DMS114 treated with DMSO at 0.1 percent for 48 hours (cell line): ENCODE measurements around the gene EML4.
"Not testable (repeated sequence)": the region's sequence is repeated elsewhere in the genome, so short reads cannot be mapped to it uniquely, and the experiment has no call there.

Experiments
- DNase-seq: peaks from one replicate; lab custom pipeline; 2025; ENCODE audit not compliant: unreplicated experiment; lab: John Stamatoyannopoulos, UW

Gene EML4

DNA sequence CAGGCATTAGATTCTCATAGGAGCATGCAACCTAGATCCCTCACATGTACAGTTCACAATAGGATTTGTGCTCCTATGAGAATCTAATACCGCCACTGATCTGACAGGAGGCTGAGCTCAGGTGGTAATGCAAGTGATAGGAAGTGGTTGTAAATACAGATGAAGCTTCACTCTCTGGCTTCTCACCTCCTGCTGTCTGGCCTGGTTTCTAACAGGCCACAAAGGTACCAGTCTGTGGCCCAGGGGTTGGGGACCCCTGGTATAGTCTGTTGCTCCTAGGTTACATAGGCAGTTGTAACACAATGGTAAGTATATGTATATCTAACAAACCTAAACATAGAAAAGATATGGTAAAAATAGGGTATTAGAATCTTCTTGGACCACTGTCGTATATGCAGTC is 81.8 kb downstream of the EML4 start:
- DNase-seq, result no peak

GRCh38 chr2:42252464-42252863 is 83.3 kb downstream of the EML4 start:
- DNase-seq, result no peak

DNA sequence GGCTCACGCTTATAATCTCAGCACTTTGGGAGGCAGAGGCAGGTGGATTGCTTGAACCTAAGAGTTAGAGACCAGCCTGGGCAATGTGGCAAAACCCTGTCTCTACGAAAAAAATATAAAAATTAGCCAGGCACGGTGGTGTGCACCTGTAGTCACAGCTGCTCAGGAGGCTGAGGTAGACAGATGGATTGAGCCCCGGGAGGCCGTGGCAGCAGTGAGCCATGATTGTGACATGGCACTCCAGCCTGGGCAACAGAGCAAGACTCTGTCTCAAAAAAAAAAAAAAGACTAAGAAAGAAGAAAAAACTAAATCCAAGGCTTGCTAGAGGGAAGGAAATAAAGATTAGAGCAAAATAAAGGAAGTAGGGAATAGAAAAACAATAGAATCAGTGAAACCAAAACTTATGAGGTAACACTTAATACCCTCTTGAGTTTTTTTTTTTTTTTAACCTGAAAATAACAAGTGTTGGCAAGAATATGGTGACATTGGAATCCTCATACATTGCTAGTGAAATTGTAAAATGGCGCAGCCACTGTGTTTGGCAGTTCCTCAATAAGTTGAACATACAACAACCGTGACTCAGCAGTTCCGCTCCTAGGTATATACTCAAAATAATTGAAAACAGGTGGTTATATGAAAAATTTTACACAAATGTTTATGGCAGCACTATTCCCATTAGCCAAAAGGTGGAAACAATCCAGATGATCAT is 85.2 kb downstream of the EML4 start:
- DNase-seq, result no peak

- no peak for DNase-seq
Observed at GRCh38 chr2:42256505-42256904, 87.4 kb downstream of the EML4 start.

DNA sequence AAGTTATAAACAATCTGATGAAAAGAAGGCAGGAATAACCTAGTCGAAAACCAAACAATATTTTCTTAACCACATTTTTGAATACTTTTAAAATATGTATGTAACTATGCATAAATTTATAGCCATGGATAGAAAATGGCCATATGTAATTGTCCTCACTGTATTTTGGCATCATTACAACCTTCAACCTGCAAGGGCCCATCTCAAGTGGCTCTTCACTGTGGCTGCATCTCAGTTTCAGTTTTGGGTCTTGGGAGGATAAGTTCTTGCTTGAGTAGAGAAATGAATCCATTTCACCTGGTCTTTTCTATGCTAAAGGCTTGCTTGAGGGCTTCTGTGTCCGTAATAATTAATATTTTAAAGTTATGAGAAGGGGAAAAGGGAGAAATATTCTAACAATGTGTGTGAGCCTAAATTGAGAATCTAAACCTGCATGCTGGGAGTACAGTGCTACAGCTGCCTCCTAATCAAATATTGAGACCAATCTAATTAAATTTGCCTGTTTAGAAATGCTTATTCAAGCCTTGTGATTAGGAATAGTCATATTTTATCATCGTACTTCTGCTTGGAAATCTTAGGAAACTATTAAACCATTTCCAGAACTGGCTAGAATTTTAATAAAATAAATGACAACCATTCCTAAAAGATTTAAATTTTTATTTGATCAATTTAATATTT is 92.5 kb downstream of the EML4 start:
- no peak for DNase-seq

GRCh38 chr2:42266236-42266635 is 97.1 kb downstream of the EML4 start:
- DNase-seq, result no peak

GRCh38 chr2:42267530-42267929 is 98.4 kb downstream of the EML4 start:
- no peak for DNase-seq

DNA sequence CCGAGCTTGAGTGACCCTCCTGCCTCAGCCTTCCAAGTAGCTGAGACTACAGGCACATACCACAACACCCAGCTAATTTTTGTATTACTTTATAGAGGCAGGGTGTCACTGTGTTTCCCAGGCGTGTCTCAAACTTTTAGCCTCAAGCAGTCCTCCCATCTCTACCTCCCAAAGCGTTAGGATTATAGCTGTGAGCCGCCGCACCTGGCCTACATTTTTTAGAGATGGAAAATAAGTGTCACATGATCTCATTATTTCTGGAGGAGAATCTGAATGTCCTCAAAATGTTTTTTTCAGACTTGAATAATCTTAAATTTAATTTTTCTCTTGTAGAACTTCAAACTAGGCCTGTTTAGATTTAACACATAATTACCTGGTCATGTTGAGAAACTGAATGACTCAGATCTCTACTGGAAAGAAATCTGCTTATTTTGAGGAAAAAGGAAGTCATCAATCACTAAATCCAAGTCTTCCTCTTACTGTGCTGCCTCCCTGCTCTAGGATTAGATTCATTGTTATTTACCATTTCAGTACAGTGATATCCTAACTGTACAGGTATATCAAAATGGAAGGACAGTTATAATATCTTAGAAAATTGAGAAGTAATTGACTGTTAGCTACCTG is 99.5 kb downstream of the EML4 start:
- DNase-seq, result no peak

DNA sequence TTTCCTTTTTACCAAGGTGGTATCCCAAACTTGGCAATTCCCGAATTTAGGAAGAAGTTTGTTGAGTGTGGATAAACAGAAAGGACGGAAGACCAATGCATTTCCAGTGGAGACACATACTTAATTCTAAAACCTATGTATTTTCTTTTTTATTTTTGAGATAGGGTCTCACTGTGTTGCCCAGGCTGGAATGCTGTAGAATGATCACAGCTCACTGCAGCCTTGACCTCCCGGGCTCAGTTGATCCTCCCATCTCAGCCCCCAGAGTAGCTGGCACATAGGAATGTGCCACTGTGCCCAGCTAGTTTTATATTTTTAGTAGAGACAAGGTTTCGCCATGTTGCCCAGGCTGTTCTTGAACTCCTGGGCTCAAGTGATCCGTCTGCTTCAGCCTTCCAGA is 101.6 kb downstream of the EML4 start:
- no peak for DNase-seq

DNA sequence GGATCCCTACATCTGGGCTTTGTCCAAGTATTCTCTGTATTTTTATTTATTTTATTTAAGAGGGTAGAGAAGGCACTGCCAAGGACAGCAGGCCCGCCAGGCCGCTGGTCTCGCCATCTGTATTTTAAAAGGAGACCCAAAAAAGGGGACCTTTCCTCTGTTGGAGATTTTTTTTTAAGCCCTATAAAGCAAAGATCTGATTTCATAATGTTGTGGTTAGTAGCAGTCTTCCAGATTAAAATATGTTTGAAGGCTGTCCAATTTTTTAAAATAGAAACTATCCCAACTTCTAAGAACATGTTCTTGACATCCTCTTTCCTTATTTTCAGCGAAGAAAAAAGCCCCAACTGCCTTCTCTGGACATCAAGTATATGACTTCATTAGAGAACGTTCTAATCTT is 102.1 kb downstream of the EML4 start:
- DNase-seq, result not testable (repeated sequence)

GRCh38 chr2:42274863-42275262 is 105.7 kb downstream of the EML4 start:
- no peak for DNase-seq

GRCh38 chr2:42281416-42282081 is 112.4 kb downstream of the EML4 start:
- DNase-seq, result no peak

GRCh38 chr2:42284019-42284418 is 114.9 kb downstream of the EML4 start:
- DNase-seq, result no peak

- no peak for DNase-seq
Observed at GRCh38 chr2:42286268-42286946, 117.3 kb downstream of the EML4 start.

DNA sequence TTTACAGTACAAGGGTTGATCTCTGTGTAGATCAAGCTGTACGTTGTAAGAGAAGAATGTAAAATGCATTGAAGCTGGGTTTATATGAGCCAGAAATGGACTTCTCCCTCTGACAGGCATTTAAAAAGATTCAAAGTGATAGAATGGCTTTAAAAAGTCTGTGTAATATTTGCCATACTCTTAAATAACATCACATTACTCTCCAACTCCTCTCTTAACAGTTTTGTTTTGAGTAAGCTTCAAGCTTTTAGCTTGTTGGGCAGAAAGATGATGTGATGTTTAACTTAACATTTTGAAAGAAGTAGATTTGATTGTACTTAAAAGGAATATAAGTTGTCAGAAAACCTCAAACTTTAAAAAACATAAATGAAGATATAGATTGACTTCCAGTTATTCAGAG is 119.7 kb downstream of the EML4 start:
- DNase-seq, result no peak

GRCh38 chr2:42289222-42289621 is 120.1 kb downstream of the EML4 start:
- DNase-seq, result no peak

DNA sequence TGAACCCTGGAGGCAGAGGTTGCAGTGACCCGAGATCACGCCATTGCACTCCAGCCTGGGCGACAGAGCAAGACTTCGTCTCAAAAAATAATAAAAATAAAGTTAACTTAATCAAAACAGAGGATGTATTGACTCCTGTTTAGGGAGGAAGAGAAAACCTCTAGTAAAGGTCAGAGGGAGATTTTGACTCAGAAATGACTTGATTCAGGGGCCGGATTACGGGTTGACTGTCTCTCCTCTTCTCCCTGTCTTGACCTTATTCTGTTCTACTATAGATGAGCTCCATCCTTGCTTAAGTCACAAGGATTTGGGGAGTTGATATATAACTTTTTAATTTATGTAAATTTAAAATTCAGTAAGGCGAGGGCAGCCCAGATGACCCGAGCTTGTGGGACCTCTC is 120.9 kb downstream of the EML4 start:
- no peak for DNase-seq

DNA sequence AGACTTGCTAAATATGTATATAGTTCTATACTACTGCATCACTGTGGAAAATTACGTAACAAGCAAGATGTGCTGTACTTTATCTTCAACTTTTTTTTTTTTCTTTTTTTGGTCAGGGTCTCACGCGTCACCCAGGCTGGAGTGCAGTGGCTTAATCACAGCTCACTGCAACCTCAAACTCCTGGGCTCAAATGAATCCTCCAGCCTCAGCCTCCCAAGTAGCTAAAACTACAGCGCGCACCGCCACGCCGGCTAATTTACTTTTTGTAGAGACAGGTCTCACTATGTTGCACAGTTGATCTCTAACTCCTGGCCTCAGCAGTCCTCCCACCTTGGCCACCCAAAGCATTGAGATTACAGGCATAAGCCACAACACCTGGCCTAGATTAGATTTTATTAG is 123.9 kb downstream of the EML4 start:
- no peak for DNase-seq

- DNase-seq, result no peak
Observed at GRCh38 chr2:42296226-42296625, 127.1 kb downstream of the EML4 start.

DNA sequence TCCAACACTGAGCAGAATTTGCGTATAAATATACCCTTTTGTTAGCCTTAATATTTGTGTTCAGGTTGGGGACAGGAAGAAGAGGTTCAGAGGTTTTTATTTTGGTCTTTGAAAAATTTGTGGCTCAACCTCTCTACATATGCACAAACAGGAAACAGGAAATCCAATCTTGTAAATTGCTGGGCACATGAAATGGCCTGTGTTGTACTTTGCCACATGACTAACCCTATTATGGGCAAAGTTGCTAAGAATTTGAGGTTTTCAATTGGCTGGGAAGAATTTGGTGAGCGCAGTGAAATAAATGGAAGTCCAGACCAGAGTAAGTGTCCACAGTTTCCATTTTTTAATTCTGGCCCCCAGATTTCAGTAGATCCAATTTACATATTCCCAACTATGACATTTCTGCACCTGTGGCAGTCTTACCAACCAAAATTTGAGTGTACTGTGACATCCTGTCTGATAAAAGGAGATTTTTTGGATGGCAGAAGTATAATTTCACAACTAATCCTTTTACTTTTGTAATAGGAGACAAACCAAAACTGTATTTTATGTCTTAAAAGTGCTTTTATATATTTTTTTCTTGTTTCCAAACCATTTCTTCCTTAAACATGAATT is 128.3 kb downstream of the EML4 start:
- DNase-seq, result no peak

- no peak for DNase-seq
Observed at GRCh38 chr2:42298132-42298531, 129.0 kb downstream of the EML4 start.
